Suprapubic skin (tissue), 4 donors: Measurements from ENCODE around the gene HCN2. TPM values are rescaled to one million over a fixed set of nuclear protein-coding genes. Genes with fewer than 3 reads are reported as not detected.

ENCODE experiments used
- DNase-seq, 2 donors: peaks; one replicate each; pipeline ENCODE4 v3.0.0-alpha.2; 2019; ENCODE audit warnings: low spot score in 2 of 2
- H3K27ac ChIP-seq: fragments of 200-600 bp; sonication (generic); one replicate; pipeline ENCODE4 v1.5.1; 2019
- H3K27me3 ChIP-seq: fragments of 200-600 bp; sonication (generic); one replicate; pipeline ENCODE4 v1.5.1; 2019
- H3K36me3 ChIP-seq: fragments of 200-600 bp; sonication (generic); one replicate; pipeline ENCODE4 v1.5.1; 2019
- H3K4me1 ChIP-seq: fragments of 200-600 bp; sonication (generic); one replicate; pipeline ENCODE4 v1.5.1; 2019
- H3K4me3 ChIP-seq: fragments of 200-600 bp; sonication (generic); one replicate; pipeline ENCODE4 v1.5.1; 2019; ENCODE audit warnings: mild to moderate bottlenecking
- H3K9me3 ChIP-seq: fragments of 200-600 bp; sonication (generic); one replicate; pipeline ENCODE4 v1.5.1; 2019
- CTCF ChIP-seq, 2 donors: fragments of 200-600 bp in 1 of 2; fragments of 450-650 bp in 1 of 2; sonication (generic) in 1 of 2; IDR thresholded peaks; one replicate each; pipeline ENCODE4 v1.5.1; 2016 to 2019; ENCODE audit warnings: antibody characterized with exemption in 2 of 2, mild to moderate bottlenecking in 1 of 2, moderate library complexity in 1 of 2
- EP300 ChIP-seq: sonication (generic); formaldehyde crosslinking; IDR thresholded peaks from one replicate; pipeline ENCODE4 v1.6.1; 2017; ENCODE audit warnings: antibody characterized with exemption
- POLR2A ChIP-seq, 2 donors: fragments of 450-650 bp; IDR thresholded peaks; one replicate each; pipeline ENCODE4 v1.6.1; 2017; ENCODE audit warnings: antibody characterized with exemption in 2 of 2, mild to moderate bottlenecking in 2 of 2, moderate library complexity in 2 of 2
- POLR2AphosphoS5 ChIP-seq, 3 donors: sonication (generic); formaldehyde crosslinking; IDR thresholded peaks; one replicate each; pipeline ENCODE4 v1.6.1; 2017; ENCODE audit warnings: antibody characterized with exemption in 3 of 3
- WGBS: methylation state at CpG from one replicate; pipeline ENCODE4 v1.1.5; 2018; 5-methylcytosine and 5-hydroxymethylcytosine counted together
- total RNA-seq, 4 donors: library from RNA; depleted of rRNA; stranded (reverse); fragments of >200 nt; gene quantifications; one replicate each; pipeline ENCODE4 v1.1.0, GENCODE V29; 2016

Gene HCN2
- total RNA-seq, 4 donors from 2014 or later, result 0.11 to 1.7 (median 0.81) TPM

- peaks cover 35% of the 10 kb centered on the region for H3K36me3 ChIP-seq
- H3K27me3 ChIP-seq, result no peaks in the 10 kb centered on the region
- 86% methylated on average over 29 of the region's 43 CpGs for WGBS
- H3K9me3 ChIP-seq, result no peaks in the 10 kb centered on the region
- H3K4me3 ChIP-seq, result no peak overlapping the region
- no peak for TF ChIP-seq CTCF (IDR thresholded peaks at IDR 0.05)
- no peak for TF ChIP-seq POLR2A (IDR thresholded peaks at IDR 0.05)
- TF ChIP-seq EP300, result no peak
- TF ChIP-seq POLR2AphosphoS5 (IDR thresholded peaks at IDR 0.05), result no peak
- H3K27ac ChIP-seq, result no peak overlapping the region
- peaks cover 63% of the 10 kb centered on the region for H3K4me1 ChIP-seq
- no peak for DNase-seq
Observed at GRCh38 chr19:656751-657559, 67.3 kb downstream of the HCN2 start.

- peaks cover 66% of the 10 kb centered on the region for H3K4me1 ChIP-seq
- TF ChIP-seq CTCF (IDR thresholded peaks at IDR 0.05), result no peak
- no peak for TF ChIP-seq POLR2AphosphoS5 (IDR thresholded peaks at IDR 0.05)
- no peak for TF ChIP-seq POLR2A (IDR thresholded peaks at IDR 0.05)
- no peak for TF ChIP-seq EP300
- no peak overlapping the region for H3K4me3 ChIP-seq
- H3K27me3 ChIP-seq, result no peaks in the 10 kb centered on the region
- whole genome bisulfite sequencing, result 79% methylated on average over 17 of the region's 19 CpGs
- no peak overlapping the region for H3K27ac ChIP-seq
- no peaks in the 10 kb centered on the region for H3K9me3 ChIP-seq
- DNase-seq, result no peak
- H3K36me3 ChIP-seq, result peaks cover 28% of the 10 kb centered on the region
Observed at GRCh38 chr19:657611-658010, 67.9 kb downstream of the HCN2 start.

- H3K36me3 ChIP-seq, result peaks cover 23% of the 10 kb centered on the region
- no peak for DNase-seq
- peak overlapping the region; percentile 96 for H3K27ac ChIP-seq
- H3K4me1 ChIP-seq, result peaks cover 66% of the 10 kb centered on the region
- no peaks in the 10 kb centered on the region for H3K9me3 ChIP-seq
- WGBS, result 78% methylated on average over 19 of the region's 33 CpGs
- TF ChIP-seq POLR2AphosphoS5 (IDR thresholded peaks at IDR 0.05) (no peak), EP300 (no peak), CTCF (IDR thresholded peaks at IDR 0.05) (no peak), POLR2A (IDR thresholded peaks at IDR 0.05) (no peak)
- peak overlapping the region; percentile 96 for H3K4me3 ChIP-seq
- H3K27me3 ChIP-seq, result no peaks in the 10 kb centered on the region
Observed at GRCh38 chr19:658059-658839, 68.6 kb downstream of the HCN2 start.

- no peaks in the 10 kb centered on the region for H3K27me3 ChIP-seq
- H3K4me1 ChIP-seq, result peaks cover 75% of the 10 kb centered on the region
- peak overlapping the region; percentile 96 for H3K27ac ChIP-seq
- peaks cover 13% of the 10 kb centered on the region for H3K36me3 ChIP-seq
- no peak for DNase-seq
- 26% methylated on average over 22 of the region's 50 CpGs for WGBS
- H3K4me3 ChIP-seq, result peak overlapping the region; percentile 96
- no peaks in the 10 kb centered on the region for H3K9me3 ChIP-seq
- TF ChIP-seq EP300 (no peak), POLR2AphosphoS5 (IDR thresholded peaks at IDR 0.05) (no peak)
Observed at GRCh38 chr19:658916-659839, 69.5 kb downstream of the HCN2 start.

GRCh38 chr19:660793-661426, 71.2 kb downstream of the HCN2 start:
- peaks cover 11% of the 10 kb centered on the region for H3K36me3 ChIP-seq
- H3K27me3 ChIP-seq, result no peaks in the 10 kb centered on the region
- TF ChIP-seq POLR2AphosphoS5 (IDR thresholded peaks at IDR 0.05), result no peak
- no peak for TF ChIP-seq CTCF (IDR thresholded peaks at IDR 0.05)
- no peak for TF ChIP-seq EP300
- TF ChIP-seq POLR2A (IDR thresholded peaks at IDR 0.05), result no peak
- peak overlapping the region; percentile 96 for H3K4me3 ChIP-seq
- DNase-seq, result no peak
- WGBS, result 31% methylated on average over 8 of the region's 20 CpGs
- H3K9me3 ChIP-seq, result no peaks in the 10 kb centered on the region
- H3K4me1 ChIP-seq, result peaks cover 82% of the 10 kb centered on the region
- H3K27ac ChIP-seq, result peak overlapping the region; percentile 96
